ENCODE results near the gene ZNF335. TPM values are rescaled to one million over a fixed set of nuclear protein-coding genes. Genes with fewer than 3 reads are reported as not detected.

ZNF335 gene
- total and polyA plus RNA-seq, 2 of the 13 experiments (the other 11 are each of a cell fraction or from before 2014, with no cell fraction given) = 9.7 to 13.7 TPM

DNA sequence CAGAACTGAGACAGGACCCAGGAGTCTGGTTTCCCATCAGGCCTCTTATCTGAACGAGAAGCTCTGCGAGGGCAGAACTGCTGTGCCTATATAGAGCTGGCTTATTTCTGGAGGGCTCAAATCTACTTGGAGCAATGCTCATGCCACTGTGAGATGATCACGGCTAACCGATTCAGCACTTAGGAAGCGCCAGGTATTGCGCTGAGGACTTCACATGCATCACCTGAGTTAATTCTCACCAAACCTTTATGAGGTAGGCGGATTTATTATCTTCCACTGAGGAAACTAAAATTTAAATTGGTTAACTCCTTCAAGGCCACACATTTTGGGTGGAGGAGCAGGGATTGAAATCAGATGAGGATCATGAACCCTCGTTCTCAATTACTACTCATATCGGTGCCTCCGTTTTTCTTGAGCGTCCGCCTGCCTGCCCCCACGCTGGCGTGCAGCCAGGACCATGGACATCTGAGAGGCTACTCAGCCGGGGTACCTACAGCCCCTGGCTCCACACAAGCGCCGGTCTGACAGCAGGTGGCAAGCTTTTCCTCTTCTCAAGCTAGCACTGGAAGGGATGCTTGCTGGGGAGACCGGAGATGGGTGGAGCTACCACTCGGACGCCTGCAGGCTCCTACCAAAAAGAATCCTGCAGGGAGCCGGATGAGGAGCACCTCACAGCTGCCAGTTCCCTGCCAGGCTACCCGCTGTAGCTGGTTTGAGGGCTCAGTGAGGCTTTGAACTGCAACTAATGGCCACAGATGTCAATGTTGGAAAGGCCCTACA is 38.5 kb downstream of the ZNF335 start (continued):
- TF ChIP-seq HOXA3 (CRISPR knock-in tag; IDR thresholded peaks at IDR 0.05) (peak; percentile 34; the same call in 1 of the 2 replicates), MEIS1 (CRISPR knock-in tag; IDR thresholded peaks at IDR 0.05; ENCODE audit: borderline replicate concordance) (no peak; the same call in 1 of the 2 replicates), ZFP36L1 (CRISPR knock-in tag; IDR thresholded peaks at IDR 0.05) (0 out of 2 replicates have a peak, but pooled peaks have one; percentile 2), ZNF709 (CRISPR knock-in tag; IDR thresholded peaks at IDR 0.05) (0 out of 2 replicates have a peak, but pooled peaks have one; percentile 34), MAZ (IDR thresholded peaks at IDR 0.05; ENCODE audit: borderline replicate concordance, low read depth, low read length) (no peak), MAZ (CRISPR knock-in tag; IDR thresholded peaks at IDR 0.05; ENCODE audit: low read depth) (no peak), ZBTB7A (CRISPR knock-in tag; IDR thresholded peaks at IDR 0.05) (no peak; the same call in 1 of the 2 replicates), ZNF121 (CRISPR knock-in tag; IDR thresholded peaks at IDR 0.05) (no peak), ELF3 (CRISPR knock-in tag; IDR thresholded peaks at IDR 0.05) (peak; percentile 59), GABPB1 (CRISPR knock-in tag; IDR thresholded peaks at IDR 0.05) (no peak; the same call in 1 of the 2 replicates), MZF1 (CRISPR knock-in tag; IDR thresholded peaks at IDR 0.05; ENCODE audit: borderline replicate concordance) (0 out of 2 replicates have a peak, but pooled peaks have one; percentile 3), POLR2G (IDR thresholded peaks at IDR 0.05; ENCODE audit: low read depth, low read length) (peak; percentile 58), ZNF20 (CRISPR knock-in tag; IDR thresholded peaks at IDR 0.05) (no peak), HMGA1 (CRISPR knock-in tag; conservative IDR thresholded peaks at IDR 0.05) (no peak), SRF (IDR thresholded peaks at IDR 0.05; ENCODE audit: low read depth, low read length) (no peak), ZNF670 (CRISPR knock-in tag; IDR thresholded peaks at IDR 0.05; ENCODE audit: borderline replicate concordance) (no peak), PAF1 (CRISPR knock-in tag; IDR thresholded peaks at IDR 0.05) (peak; percentile 80; the same call in 1 of the 2 replicates)
- TF ChIP-seq, protein P1, sequence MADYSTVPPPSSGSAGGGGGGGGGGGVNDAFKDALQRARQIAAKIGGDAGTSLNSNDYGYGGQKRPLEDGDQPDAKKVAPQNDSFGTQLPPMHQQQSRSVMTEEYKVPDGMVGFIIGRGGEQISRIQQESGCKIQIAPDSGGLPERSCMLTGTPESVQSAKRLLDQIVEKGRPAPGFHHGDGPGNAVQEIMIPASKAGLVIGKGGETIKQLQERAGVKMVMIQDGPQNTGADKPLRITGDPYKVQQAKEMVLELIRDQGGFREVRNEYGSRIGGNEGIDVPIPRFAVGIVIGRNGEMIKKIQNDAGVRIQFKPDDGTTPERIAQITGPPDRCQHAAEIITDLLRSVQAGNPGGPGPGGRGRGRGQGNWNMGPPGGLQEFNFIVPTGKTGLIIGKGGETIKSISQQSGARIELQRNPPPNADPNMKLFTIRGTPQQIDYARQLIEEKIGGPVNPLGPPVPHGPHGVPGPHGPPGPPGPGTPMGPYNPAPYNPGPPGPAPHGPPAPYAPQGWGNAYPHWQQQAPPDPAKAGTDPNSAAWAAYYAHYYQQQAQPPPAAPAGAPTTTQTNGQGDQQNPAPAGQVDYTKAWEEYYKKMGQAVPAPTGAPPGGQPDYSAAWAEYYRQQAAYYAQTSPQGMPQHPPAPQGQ (CRISPR knock-in tag; IDR thresholded peaks at IDR 0.05; ENCODE audit: borderline replicate concordance) = no peak
- TF ChIP-seq, protein P2, sequence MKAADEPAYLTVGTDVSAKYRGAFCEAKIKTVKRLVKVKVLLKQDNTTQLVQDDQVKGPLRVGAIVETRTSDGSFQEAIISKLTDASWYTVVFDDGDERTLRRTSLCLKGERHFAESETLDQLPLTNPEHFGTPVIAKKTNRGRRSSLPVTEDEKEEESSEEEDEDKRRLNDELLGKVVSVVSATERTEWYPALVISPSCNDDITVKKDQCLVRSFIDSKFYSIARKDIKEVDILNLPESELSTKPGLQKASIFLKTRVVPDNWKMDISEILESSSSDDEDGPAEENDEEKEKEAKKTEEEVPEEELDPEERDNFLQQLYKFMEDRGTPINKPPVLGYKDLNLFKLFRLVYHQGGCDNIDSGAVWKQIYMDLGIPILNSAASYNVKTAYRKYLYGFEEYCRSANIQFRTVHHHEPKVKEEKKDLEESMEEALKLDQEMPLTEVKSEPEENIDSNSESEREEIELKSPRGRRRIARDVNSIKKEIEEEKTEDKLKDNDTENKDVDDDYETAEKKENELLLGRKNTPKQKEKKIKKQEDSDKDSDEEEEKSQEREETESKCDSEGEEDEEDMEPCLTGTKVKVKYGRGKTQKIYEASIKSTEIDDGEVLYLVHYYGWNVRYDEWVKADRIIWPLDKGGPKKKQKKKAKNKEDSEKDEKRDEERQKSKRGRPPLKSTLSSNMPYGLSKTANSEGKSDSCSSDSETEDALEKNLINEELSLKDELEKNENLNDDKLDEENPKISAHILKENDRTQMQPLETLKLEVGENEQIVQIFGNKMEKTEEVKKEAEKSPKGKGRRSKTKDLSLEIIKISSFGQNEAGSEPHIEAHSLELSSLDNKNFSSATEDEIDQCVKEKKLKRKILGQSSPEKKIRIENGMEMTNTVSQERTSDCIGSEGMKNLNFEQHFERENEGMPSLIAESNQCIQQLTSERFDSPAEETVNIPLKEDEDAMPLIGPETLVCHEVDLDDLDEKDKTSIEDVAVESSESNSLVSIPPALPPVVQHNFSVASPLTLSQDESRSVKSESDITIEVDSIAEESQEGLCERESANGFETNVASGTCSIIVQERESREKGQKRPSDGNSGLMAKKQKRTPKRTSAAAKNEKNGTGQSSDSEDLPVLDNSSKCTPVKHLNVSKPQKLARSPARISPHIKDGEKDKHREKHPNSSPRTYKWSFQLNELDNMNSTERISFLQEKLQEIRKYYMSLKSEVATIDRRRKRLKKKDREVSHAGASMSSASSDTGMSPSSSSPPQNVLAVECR (CRISPR knock-in tag; IDR thresholded peaks at IDR 0.05; ENCODE audit: borderline replicate concordance) = peak; percentile 62; the same call in 1 of the 2 replicates
- TF ChIP-seq, protein P3, sequence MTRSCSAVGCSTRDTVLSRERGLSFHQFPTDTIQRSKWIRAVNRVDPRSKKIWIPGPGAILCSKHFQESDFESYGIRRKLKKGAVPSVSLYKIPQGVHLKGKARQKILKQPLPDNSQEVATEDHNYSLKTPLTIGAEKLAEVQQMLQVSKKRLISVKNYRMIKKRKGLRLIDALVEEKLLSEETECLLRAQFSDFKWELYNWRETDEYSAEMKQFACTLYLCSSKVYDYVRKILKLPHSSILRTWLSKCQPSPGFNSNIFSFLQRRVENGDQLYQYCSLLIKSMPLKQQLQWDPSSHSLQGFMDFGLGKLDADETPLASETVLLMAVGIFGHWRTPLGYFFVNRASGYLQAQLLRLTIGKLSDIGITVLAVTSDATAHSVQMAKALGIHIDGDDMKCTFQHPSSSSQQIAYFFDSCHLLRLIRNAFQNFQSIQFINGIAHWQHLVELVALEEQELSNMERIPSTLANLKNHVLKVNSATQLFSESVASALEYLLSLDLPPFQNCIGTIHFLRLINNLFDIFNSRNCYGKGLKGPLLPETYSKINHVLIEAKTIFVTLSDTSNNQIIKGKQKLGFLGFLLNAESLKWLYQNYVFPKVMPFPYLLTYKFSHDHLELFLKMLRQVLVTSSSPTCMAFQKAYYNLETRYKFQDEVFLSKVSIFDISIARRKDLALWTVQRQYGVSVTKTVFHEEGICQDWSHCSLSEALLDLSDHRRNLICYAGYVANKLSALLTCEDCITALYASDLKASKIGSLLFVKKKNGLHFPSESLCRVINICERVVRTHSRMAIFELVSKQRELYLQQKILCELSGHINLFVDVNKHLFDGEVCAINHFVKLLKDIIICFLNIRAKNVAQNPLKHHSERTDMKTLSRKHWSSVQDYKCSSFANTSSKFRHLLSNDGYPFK (CRISPR knock-in tag; IDR thresholded peaks at IDR 0.05; ENCODE audit: borderline replicate concordance) = no peak; the same call in 1 of the 2 replicates

All from HepG2 (cell line).